ENCODE data around the gene RNF150.

The RNF150 gene

GRCh38 chr4:140980426-140981200, 152.7 kb downstream of the RNF150 start:
- no peak for DNase-seq (ENCODE audit: low read depth, low spot score)

GRCh38 chr4:140976768-140977167, 156.5 kb downstream of the RNF150 start:
- DNase-seq (ENCODE audit: low read depth, low spot score), result no peak

GRCh38 chr4:140971077-140971792, 162.0 kb downstream of the RNF150 start:
- no peak for DNase-seq (ENCODE audit: low read depth, low spot score)

- no peak for DNase-seq (ENCODE audit: low read depth, low spot score)
Observed at GRCh38 chr4:140969296-140969695, 164.0 kb downstream of the RNF150 start.

- no peak for DNase-seq (ENCODE audit: low read depth, low spot score)
Observed at GRCh38 chr4:140968371-140968770, 164.9 kb downstream of the RNF150 start.

- DNase-seq (ENCODE audit: low read depth, low spot score), result no peak
Observed at GRCh38 chr4:140963883-140964282, 169.4 kb downstream of the RNF150 start.

GRCh38 chr4:140955641-140956040, 177.6 kb downstream of the RNF150 start:
- no peak for DNase-seq (ENCODE audit: low read depth, low spot score)

GRCh38 chr4:140952717-140953116, 180.6 kb downstream of the RNF150 start:
- no peak for DNase-seq (ENCODE audit: low read depth, low spot score)

GRCh38 chr4:140947506-140947905, 185.8 kb downstream of the RNF150 start:
- no peak for DNase-seq (ENCODE audit: low read depth, low spot score)

GRCh38 chr4:140945106-140945505, 188.2 kb downstream of the RNF150 start:
- no peak for DNase-seq (ENCODE audit: low read depth, low spot score)

GRCh38 chr4:140944572-140944971, 188.7 kb downstream of the RNF150 start:
- DNase-seq (ENCODE audit: low read depth, low spot score), result no peak

GRCh38 chr4:140944199-140944515, 189.1 kb downstream of the RNF150 start:
- no peak for DNase-seq (ENCODE audit: low read depth, low spot score)

GRCh38 chr4:140943486-140944198, 189.6 kb downstream of the RNF150 start:
- no peak for DNase-seq (ENCODE audit: low read depth, low spot score)

- no peak for DNase-seq (ENCODE audit: low read depth, low spot score)
Observed at GRCh38 chr4:140940589-140940988, 192.7 kb downstream of the RNF150 start.

GRCh38 chr4:140937866-140938265, 195.4 kb downstream of the RNF150 start:
- DNase-seq (ENCODE audit: low read depth, low spot score), result no peak

- DNase-seq (ENCODE audit: low read depth, low spot score), result no peak
Observed at GRCh38 chr4:140935254-140935653, 198.0 kb downstream of the RNF150 start.

- DNase-seq (ENCODE audit: low read depth, low spot score), result no peak
Observed at GRCh38 chr4:140932501-140933045, 200.7 kb downstream of the RNF150 start.

- DNase-seq (ENCODE audit: low read depth, low spot score), result no peak
Observed at GRCh38 chr4:140931911-140932310, 201.4 kb downstream of the RNF150 start.

GRCh38 chr4:140930557-140930956, 202.7 kb downstream of the RNF150 start:
- no peak for DNase-seq (ENCODE audit: low read depth, low spot score)

- DNase-seq (ENCODE audit: low read depth, low spot score), result no peak
Observed at GRCh38 chr4:140930011-140930410, 203.3 kb downstream of the RNF150 start.

- DNase-seq (ENCODE audit: low read depth, low spot score), result no peak
Observed at GRCh38 chr4:140928880-140929279, 204.4 kb downstream of the RNF150 start.

GRCh38 chr4:140926672-140927071, 206.6 kb downstream of the RNF150 start:
- no peak for DNase-seq (ENCODE audit: low read depth, low spot score)
